T-helper 1 cell (primary cell): ENCODE results near the gene SLC16A10.

Experiments used
- DNase-seq, 5 donors: peaks; one replicate each; pipeline ENCODE4 v3.0.0-alpha.2; 2012 to 2020

SLC16A10 gene

GRCh38 chr6:111260570-111261298 is 173.4 kb downstream of the SLC16A10 start:
- no peak for DNase-seq

GRCh38 chr6:111263837-111264236 is 176.5 kb downstream of the SLC16A10 start:
- DNase-seq, result no peak

- no peak for DNase-seq
Observed at GRCh38 chr6:111265842-111266241, 178.5 kb downstream of the SLC16A10 start.

GRCh38 chr6:111266276-111266675 is 179.0 kb downstream of the SLC16A10 start:
- DNase-seq, result no peak

GRCh38 chr6:111267764-111268333 is 180.5 kb downstream of the SLC16A10 start:
- no peak for DNase-seq

- no peak for DNase-seq
Observed at GRCh38 chr6:111269401-111269970, 182.2 kb downstream of the SLC16A10 start.

- DNase-seq, result no peak
Observed at GRCh38 chr6:111270121-111270520, 182.8 kb downstream of the SLC16A10 start.

GRCh38 chr6:111274593-111275217 is 187.4 kb downstream of the SLC16A10 start:
- DNase-seq, result no peak

GRCh38 chr6:111276335-111276734 is 189.0 kb downstream of the SLC16A10 start:
- no peak for DNase-seq

- DNase-seq, result no peak
Observed at GRCh38 chr6:111276736-111277135, 189.4 kb downstream of the SLC16A10 start.

GRCh38 chr6:111277819-111278218 is 190.5 kb downstream of the SLC16A10 start:
- no peak for DNase-seq

- no peak for DNase-seq
Observed at GRCh38 chr6:111278731-111279130, 191.4 kb downstream of the SLC16A10 start.

GRCh38 chr6:111280445-111280955 is 193.2 kb downstream of the SLC16A10 start:
- DNase-seq, result no peak
